HCT116 (cell line): ENCODE results near the gene AMMECR1. TPM values are rescaled to one million over a fixed set of nuclear protein-coding genes. Genes with fewer than 3 reads are reported as not detected.

Experiments
- ATAC-seq: fragments of 200-7000 bp; cut with Tn5 transposase; 2 replicates; pipeline ENCODE4 v1.9.1; 2020; ENCODE audit warnings: mild to moderate bottlenecking, moderate library complexity
- BruUV-seq: library from RNA; stranded (reverse); fragments of 400-500 nt; replicated peaks from 2 replicates; lab custom pipeline; 2021; lab: Mats Ljungman, UMichigan
- CTCF ChIA-PET: fragments of 300-600 bp; sonication (Branson Sonifier 250); formaldehyde crosslinking; loops from one replicate; lab custom pipeline; 2021; ENCODE audit warnings: antibody characterized with exemption; lab: Charles Lee
- POLR2A ChIA-PET: fragments of 300-600, 350-600 bp; sonication (Branson Sonifier 250); formaldehyde crosslinking; loops from one replicate; lab custom pipeline; 2021; ENCODE audit warnings: antibody characterized with exemption; lab: Charles Lee
- RAD21 ChIA-PET, 2 experiments: fragments of 300-600 bp; sonication (Branson Sonifier 250); formaldehyde crosslinking; loops; one replicate each; lab custom pipeline; 2023; ENCODE audit warnings: low total read pairs in 2 of 2; ENCODE audit not compliant: uncharacterized antibody in 2 of 2, unreplicated experiment in 2 of 2, low non-redundant PET in 1 of 2; lab: Charles Lee
- DNase-seq: peaks from one replicate; pipeline ENCODE4 v3.0.0-alpha.2; 2010; ENCODE audit warnings: low read depth, low spot score
- H2AFZ ChIP-seq: fragments of 200-600 bp; shearing (Covaris generic), sonication (generic); 2 replicates; pipeline ENCODE4 v1.6.1; 2017; ENCODE audit warnings: low read depth, mixed run types, mixed read lengths, antibody characterized with exemption, low read length; ENCODE audit not compliant: poor library complexity, severe bottlenecking
- H3K27ac ChIP-seq: 2 replicates; pipeline ENCODE4 v1.5.1; 2012; ENCODE audit warnings: low read depth, low read length
- H3K27me3 ChIP-seq: fragments of 200-600 bp; sonication (generic); 2 replicates; pipeline ENCODE4 v1.6.1; 2016; ENCODE audit warnings: mixed run types, low read length, mixed read lengths; ENCODE audit not compliant: insufficient read depth
- H3K36me3 ChIP-seq, 2 experiments: fragments of 200-500 bp in 1 of 2; fragments of 200-600 bp in 1 of 2; sonication (Bioruptor generic) in 1 of 2; sonication (generic) in 1 of 2; 2 replicates each; pipeline versions ENCODE4 v1.5.1 to v1.6.1; 2014 to 2016; ENCODE audit warnings: low read length in 2 of 2, inconsistent platforms in 1 of 2, mixed read lengths in 1 of 2, mixed run types in 1 of 2; ENCODE audit not compliant: insufficient read depth in 2 of 2, control insufficient read depth in 1 of 2
- H3K4me1 ChIP-seq, 2 experiments: fragments of 200-600 bp in 1 of 2; sonication (generic) in 1 of 2; 2 replicates each; pipeline versions ENCODE4 v1.5.1 to v1.6.1; 2012 to 2017; ENCODE audit warnings: low read length in 2 of 2, inconsistent platforms in 1 of 2, mild to moderate bottlenecking in 1 of 2, mixed read lengths in 1 of 2, mixed run types in 1 of 2, moderate library complexity in 1 of 2; ENCODE audit not compliant: insufficient read depth in 2 of 2, control insufficient read depth in 1 of 2
- H3K4me2 ChIP-seq: fragments of 200-600 bp; sonication (generic); 2 replicates; pipeline ENCODE4 v1.6.1; 2017; ENCODE audit warnings: mixed run types, low read length, mixed read lengths
- H3K4me3 ChIP-seq, 2 experiments: fragments of 200-600 bp in 1 of 2; sonication (generic) in 1 of 2; replicated peaks in 1 of 2; 2 replicates each; pipeline ENCODE4 v1.5.1; 2011 to 2016; ENCODE audit warnings: low read length in 2 of 2, control low read depth in 1 of 2, low read depth in 1 of 2, mild to moderate bottlenecking in 1 of 2, mixed read lengths in 1 of 2, mixed run types in 1 of 2
- H3K79me2 ChIP-seq: fragments of 200-600 bp; sonication (generic); 2 replicates; pipeline ENCODE4 v1.6.1; 2017; ENCODE audit warnings: mild to moderate bottlenecking, mixed run types, low read length, moderate library complexity, mixed read lengths; ENCODE audit not compliant: insufficient read depth
- H3K9ac ChIP-seq: fragments of 200-600 bp; sonication (generic); 2 replicates; pipeline ENCODE4 v1.6.1; 2016; ENCODE audit warnings: low read length, mixed read lengths
- H3K9me2 ChIP-seq: fragments of 200-600 bp; sonication (generic), shearing (Covaris generic); 2 replicates; pipeline ENCODE4 v1.6.1; 2017; ENCODE audit warnings: mixed run types, mild to moderate bottlenecking, moderate library complexity; ENCODE audit not compliant: insufficient read depth
- H3K9me3 ChIP-seq, 2 experiments: fragments of 200-500 bp in 1 of 2; fragments of 200-600 bp in 1 of 2; sonication (Bioruptor generic) in 1 of 2; sonication (generic) in 1 of 2; 2 replicates each; pipeline ENCODE4 v1.6.1; 2014 to 2017; ENCODE audit warnings: low read length in 2 of 2, mixed read lengths in 2 of 2, inconsistent platforms in 1 of 2, low read depth in 1 of 2, mild to moderate bottlenecking in 1 of 2, mixed run types in 1 of 2, moderate library complexity in 1 of 2; ENCODE audit not compliant: control insufficient read depth in 1 of 2, insufficient read depth in 1 of 2
- H4K20me1 ChIP-seq: fragments of 200-600 bp; sonication (generic), shearing (Covaris generic); 2 replicates; pipeline ENCODE4 v1.6.1; 2017; ENCODE audit warnings: mixed run types, mild to moderate bottlenecking, moderate library complexity; ENCODE audit not compliant: insufficient read depth
- CEBPB ChIP-seq: IDR thresholded peaks from 2 replicates; pipeline ENCODE4 v1.6.1; 2012; ENCODE audit warnings: low read depth
- ELF1 ChIP-seq: IDR thresholded peaks from 2 replicates; pipeline ENCODE4 v1.6.1; 2012; ENCODE audit warnings: low read depth, borderline replicate concordance
- EZH2 ChIP-seq: fragments of 200-600 bp; sonication (generic); IDR thresholded peaks from 2 replicates; pipeline ENCODE4 v1.6.1; 2017; ENCODE audit warnings: antibody characterized with exemption, mixed run types
- EZH2phosphoT487 ChIP-seq: fragments of 200-600 bp; IDR thresholded peaks from 2 replicates; pipeline ENCODE4 v1.6.1; 2018; ENCODE audit warnings: antibody characterized with exemption, borderline replicate concordance
- FOSL1 ChIP-seq: IDR thresholded peaks from 2 replicates; pipeline ENCODE4 v1.6.1; 2012; ENCODE audit warnings: low read depth
- JUND ChIP-seq: IDR thresholded peaks from 2 replicates; pipeline ENCODE4 v1.6.1; 2012
- MAX ChIP-seq: IDR thresholded peaks from 2 replicates; pipeline ENCODE4 v1.6.1; 2012
- POLR2A ChIP-seq: IDR thresholded peaks from 2 replicates; pipeline ENCODE4 v1.7.0; 2011; ENCODE audit warnings: borderline replicate concordance; ENCODE audit not compliant: insufficient read depth, insufficient read length; ENCODE audit errors: extremely low read depth
- POLR2AphosphoS5 ChIP-seq: IDR thresholded peaks from 2 replicates; pipeline ENCODE4 v1.6.1; 2011; ENCODE audit warnings: mild to moderate bottlenecking, low read depth, low read length, moderate library complexity
- RAD21 ChIP-seq: IDR thresholded peaks from 2 replicates; pipeline ENCODE4 v1.6.1; 2012; ENCODE audit warnings: low read depth, mild to moderate bottlenecking
- SP1 ChIP-seq: IDR thresholded peaks from 2 replicates; pipeline ENCODE4 v1.6.1; 2012; ENCODE audit warnings: low read depth
- TCF7L2 ChIP-seq: IDR thresholded peaks from 2 replicates; pipeline ENCODE4 v1.7.0; 2011; ENCODE audit warnings: borderline replicate concordance, inconsistent platforms; ENCODE audit not compliant: insufficient read depth, insufficient read length; ENCODE audit errors: extremely low read depth
- YY1 ChIP-seq: IDR thresholded peaks from 2 replicates; pipeline ENCODE4 v1.6.1; 2011; ENCODE audit warnings: low read length, low read depth, moderate library complexity, mild to moderate bottlenecking; ENCODE audit not compliant: insufficient replicate concordance; ENCODE audit errors: extremely low read depth
- ZBTB33 ChIP-seq: IDR thresholded peaks from 2 replicates; pipeline ENCODE4 v1.6.1; 2011; ENCODE audit warnings: mild to moderate bottlenecking, low read length, moderate library complexity; ENCODE audit not compliant: insufficient replicate concordance; ENCODE audit errors: extremely low read depth
- ZFX ChIP-seq: fragments of 450-650 bp; IDR thresholded peaks from 2 replicates; pipeline ENCODE4 v1.6.1; 2017
- ZNF274 ChIP-seq: fragments of 200-500 bp; sonication (Bioruptor generic); IDR thresholded peaks from 2 replicates; pipeline ENCODE4 v1.6.1; 2014; ENCODE audit warnings: mild to moderate bottlenecking, low read depth, low read length, inconsistent platforms
- intact Hi-C: fragments of 100-400 bp; cut with micrococcal nuclease; formaldehyde crosslinking; loops from 2 replicates; pipeline ENCODE4 v1.10.0; 2022
- total RNA-seq: library from RNA; stranded (reverse); gene quantifications from one replicate; pipeline ENCODE4 v1.2.1, GENCODE V29; 2021; ENCODE audit not compliant: unreplicated experiment
- TF ChIP-seq, protein P1 (sequence below): IDR thresholded peaks from 2 replicates; pipeline ENCODE4 v1.6.1; 2012; ENCODE audit warnings: low read depth

The AMMECR1 gene
- total RNA-seq, 1 experiment from 2014 or later: 9.2 TPM

DNA sequence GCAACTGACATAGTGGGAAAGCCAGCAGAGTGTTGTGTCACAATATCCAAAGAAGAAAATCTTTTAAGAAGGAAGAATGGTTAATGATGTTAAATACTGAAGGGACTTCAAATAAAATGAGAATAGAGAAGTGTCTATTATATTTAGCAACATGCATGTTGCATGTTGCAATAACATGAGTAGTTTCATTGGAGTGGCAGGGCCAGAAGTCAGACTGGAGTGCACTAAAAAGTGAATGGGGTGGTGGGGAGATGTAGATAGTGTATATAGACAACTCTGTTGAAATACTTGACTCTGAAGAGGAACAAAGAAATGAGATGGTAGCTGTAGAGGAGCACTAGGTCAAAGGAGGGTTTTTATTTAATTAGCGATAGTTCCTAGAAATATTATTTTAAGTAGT, 9.5 kb upstream of the AMMECR1 start:
- no peak for ATAC-seq
- POLR2A ChIA-PET: no interaction called here
- no peaks in the 10 kb centered on the region for H3K79me2 ChIP-seq
- H4K20me1 ChIP-seq: no peaks in the 10 kb centered on the region
- no peak overlapping the region for H3K9ac ChIP-seq
- no peak overlapping the region for H3K4me2 ChIP-seq
- no peaks in the 10 kb centered on the region for H3K9me2 ChIP-seq
- no peak for DNase-seq
- BruUV-seq: no TSS peak
- H3K4me3 ChIP-seq: no peak overlapping the region
- H3K36me3 ChIP-seq: no peaks in the 10 kb centered on the region
- TF ChIP-seq ZNF274 (no peak), MAX (no peak), ELF1 (no peak), TCF7L2 (no peak), POLR2A (no peak), JUND (no peak), EZH2 (no peak), YY1 (no peak), EZH2phosphoT487 (no peak), SP1 (no peak), ZFX (no peak), CEBPB (no peak), POLR2AphosphoS5 (no peak), RAD21 (no peak), FOSL1 (no peak), ZBTB33 (no peak)
- TF ChIP-seq, protein P1, sequence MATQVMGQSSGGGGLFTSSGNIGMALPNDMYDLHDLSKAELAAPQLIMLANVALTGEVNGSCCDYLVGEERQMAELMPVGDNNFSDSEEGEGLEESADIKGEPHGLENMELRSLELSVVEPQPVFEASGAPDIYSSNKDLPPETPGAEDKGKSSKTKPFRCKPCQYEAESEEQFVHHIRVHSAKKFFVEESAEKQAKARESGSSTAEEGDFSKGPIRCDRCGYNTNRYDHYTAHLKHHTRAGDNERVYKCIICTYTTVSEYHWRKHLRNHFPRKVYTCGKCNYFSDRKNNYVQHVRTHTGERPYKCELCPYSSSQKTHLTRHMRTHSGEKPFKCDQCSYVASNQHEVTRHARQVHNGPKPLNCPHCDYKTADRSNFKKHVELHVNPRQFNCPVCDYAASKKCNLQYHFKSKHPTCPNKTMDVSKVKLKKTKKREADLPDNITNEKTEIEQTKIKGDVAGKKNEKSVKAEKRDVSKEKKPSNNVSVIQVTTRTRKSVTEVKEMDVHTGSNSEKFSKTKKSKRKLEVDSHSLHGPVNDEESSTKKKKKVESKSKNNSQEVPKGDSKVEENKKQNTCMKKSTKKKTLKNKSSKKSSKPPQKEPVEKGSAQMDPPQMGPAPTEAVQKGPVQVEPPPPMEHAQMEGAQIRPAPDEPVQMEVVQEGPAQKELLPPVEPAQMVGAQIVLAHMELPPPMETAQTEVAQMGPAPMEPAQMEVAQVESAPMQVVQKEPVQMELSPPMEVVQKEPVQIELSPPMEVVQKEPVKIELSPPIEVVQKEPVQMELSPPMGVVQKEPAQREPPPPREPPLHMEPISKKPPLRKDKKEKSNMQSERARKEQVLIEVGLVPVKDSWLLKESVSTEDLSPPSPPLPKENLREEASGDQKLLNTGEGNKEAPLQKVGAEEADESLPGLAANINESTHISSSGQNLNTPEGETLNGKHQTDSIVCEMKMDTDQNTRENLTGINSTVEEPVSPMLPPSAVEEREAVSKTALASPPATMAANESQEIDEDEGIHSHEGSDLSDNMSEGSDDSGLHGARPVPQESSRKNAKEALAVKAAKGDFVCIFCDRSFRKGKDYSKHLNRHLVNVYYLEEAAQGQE: no peak
- no peak overlapping the region for H2AFZ ChIP-seq
- CTCF ChIA-PET: no interaction called here
- no peaks in the 10 kb centered on the region for H3K9me3 ChIP-seq
- H3K27me3 ChIP-seq: no peaks in the 10 kb centered on the region
- H3K4me1 ChIP-seq: no peaks in the 10 kb centered on the region
- intact Hi-C loops: no loop called here
- RAD21 ChIA-PET: no interaction called here
- H3K27ac ChIP-seq: no peak overlapping the region
